Bone marrow (tissue), 2 donors: ENCODE measurements around the gene RIN3.
A peak's percentile ranks its signal among the peaks of the same experiment; 100 is the strongest.
"Not testable (repeated sequence)": the region's sequence is repeated elsewhere in the genome, so short reads cannot be mapped to it uniquely, and the experiment has no call there.

ENCODE experiments used
- DNase-seq, 2 donors: peaks; one replicate each; lab custom pipeline; 2025; lab: John Stamatoyannopoulos, UW

The RIN3 gene

DNA sequence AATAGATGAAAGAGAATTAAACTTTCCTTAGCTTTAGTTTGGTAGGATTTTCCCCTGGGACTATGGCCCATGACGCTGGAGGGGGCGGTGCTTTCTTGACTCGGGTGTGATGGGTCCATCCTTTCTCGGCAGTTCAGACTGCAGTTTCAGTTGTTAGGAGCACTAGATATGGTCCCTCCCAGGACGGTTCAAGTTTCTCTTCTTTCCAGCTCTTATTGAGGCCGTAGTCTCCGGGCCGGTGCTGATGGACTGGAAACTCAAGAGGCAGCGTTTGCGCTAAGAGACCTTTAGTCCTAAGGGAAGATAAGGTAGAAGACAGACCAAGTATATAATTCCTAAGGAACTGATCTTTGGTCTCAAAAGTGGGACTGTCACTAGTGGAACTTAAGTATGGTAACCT lies 111.2 kb downstream of the RIN3 start:
- no peak for DNase-seq

DNA sequence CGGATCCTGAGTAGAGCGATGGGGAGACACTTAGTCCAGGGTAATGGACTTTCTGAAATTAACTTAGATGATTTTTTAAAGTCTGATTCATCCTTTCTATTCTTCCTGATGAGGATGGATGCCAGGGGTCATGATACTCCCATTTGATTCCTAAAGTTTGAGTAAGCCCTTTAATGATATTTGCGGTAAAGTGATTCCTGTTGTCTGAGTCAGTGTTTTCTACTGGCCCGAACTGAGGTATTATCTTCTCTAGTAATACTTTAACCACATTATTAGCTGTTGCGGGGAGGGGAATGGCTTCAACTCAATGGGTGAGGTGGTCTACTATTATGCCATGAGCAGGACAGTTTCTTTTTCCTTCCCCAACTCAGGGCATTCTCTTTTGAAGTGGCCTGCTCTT lies 111.6 kb downstream of the RIN3 start:
- DNase-seq, result no peak

DNA sequence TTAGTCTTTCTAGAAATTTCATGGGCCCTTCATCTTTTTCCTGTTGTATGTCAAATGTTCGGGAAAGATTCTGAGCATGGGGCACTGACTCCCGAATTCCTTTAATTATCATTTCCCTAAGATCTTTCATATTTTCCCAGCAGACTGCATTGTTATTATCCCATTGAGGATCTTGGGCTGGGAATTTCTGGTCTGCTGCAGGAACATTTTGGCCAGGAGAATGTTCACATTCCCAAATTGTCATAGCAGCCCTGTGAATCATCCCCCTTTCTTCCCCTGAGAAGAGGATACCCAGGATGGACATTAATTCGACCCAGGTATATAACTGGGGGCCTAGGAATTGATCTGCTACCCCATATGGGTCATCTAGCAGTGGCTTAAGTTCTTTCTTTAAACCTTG lies 112.5 kb downstream of the RIN3 start:
- DNase-seq, result no peak

DNA sequence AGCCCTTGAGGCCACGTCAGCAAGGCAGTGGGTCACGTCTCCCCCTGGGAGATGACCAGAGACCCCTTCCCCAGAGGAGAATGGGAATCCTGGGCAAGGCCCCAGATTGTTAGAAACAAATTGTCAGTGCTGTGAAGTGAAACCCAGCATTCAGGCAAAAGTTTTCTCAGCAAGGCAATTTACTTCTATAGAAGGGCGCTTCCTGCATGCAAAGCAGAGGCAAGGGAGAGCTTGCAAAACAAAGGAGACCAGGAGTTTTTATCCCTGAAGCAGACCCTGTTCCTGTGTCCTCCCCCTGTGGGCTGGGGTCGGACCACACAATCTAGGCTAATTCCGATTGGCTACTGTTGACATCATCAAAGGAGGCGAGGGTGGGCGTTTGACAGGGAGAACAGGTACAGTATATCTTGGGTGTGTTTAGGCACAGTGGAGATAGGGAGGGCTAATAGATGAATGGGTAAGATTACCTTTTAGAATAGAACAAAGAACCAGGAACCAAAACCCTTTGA lies 114.2 kb downstream of the RIN3 start:
- no peak for DNase-seq

DNA sequence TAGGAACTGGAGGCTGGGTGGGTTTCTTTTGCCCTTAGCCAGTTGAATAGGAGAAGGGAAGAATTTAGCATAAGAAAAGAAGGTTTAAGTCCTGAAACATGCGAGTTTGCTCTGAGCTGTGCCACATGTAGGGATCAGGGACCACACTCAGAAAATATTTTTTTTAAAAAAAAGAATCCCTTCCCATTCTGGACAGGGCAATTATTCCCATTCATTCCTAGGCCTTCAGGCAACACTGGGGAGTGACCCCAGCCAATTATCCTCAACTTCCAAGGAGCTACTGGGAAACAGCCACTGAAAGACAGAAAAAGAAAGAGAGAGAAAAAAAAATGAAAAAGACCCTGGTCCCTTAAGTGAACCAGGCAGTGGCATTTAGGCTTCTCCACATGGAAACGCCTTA lies 115.1 kb downstream of the RIN3 start:
- no peak for DNase-seq

DNA sequence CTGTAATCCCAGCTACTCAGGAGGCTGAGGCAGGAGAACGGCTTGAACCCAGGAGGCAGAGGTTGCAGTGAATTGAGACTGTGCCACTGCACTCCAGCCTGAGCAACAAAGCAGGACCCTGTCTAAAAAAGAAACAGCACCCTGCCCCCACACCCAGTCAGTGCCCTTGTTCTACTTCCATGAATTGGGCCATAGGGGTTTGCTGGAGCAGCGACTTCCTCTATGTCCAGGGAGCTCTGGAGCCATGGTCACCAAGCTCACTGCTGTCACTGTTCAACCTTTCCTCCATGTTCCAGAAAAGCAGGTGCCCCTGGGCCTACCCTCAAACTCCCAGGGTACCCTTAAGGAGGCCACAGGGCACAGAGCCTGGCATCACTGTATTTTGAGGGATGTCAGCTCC lies 116.8 kb downstream of the RIN3 start:
- no peak for DNase-seq

DNA sequence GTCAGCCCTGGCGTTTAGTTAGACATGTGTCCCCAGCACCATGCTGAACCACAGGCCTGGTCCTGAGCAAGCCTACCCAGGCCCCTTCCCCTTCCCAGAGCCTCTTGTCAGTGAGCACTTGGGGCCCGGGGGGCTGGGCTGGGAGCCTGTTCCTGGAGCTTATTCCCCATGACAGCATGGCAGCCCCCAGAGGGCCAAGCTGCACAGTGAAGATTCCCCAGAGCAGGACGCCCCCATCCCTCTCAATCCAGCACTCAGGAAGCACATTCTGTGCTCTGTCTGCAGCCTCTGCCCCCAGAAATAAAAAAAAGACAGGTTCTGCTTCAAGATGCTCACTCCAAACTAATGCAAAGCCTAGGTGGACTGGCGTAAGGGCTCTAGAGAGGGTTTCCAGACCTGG lies 117.5 kb downstream of the RIN3 start:
- no peak for DNase-seq

DNA sequence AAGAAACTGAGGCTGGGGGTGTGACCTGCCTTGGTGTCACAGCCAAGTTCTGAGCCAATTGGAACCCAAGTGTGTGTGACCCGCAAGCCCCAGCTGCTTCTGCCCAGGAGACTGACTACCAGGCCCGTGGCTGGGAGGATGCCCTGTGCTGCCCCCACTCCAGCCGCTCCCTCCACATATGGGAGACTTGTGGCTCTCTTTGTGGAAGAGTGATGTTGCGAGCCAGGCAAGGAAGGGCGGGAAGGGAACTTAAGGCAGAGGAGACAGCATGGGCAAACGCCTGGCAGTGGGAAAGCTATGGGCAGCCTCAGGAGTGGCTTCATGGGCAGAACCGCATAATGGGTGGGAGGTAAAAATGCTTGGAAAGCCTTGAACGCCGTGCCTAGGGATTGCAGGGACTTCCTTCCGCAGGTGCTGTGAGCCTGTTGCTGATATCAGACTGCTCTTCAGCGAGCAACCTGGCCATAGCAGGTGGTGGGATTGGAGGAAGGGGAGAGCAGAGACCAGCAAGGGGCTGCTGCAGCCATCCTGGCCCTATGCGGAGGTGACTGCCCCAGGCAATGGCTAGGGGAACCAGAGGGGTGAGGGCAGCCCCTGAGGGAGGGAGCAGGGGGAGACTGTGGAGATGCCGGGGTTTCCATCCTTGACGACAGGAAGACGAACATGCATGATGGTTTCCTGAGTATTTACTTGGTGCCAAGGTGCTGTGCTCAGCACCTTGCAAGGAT lies 119.1 kb downstream of the RIN3 start:
- DNase-seq, result no peak

DNA sequence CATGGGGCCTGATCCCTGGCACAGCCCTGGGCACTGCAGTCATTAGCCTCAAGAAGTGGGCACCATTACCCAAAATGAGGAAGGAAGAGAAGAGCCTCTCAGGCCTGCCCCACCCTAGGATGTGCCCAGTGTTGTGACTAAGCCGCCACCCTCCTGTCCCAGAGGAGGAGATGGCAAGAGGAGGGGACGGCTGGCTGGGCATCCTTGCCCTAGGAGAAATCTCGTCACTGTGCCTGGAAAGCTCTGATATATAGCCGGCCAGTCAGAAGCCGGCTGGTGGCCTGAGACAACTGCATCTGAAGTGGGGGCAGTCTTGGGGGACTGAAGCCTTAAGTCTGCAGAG lies 119.7 kb downstream of the RIN3 start:
- DNase-seq, result peak in 1 of 2 donors; percentile 33

DNA sequence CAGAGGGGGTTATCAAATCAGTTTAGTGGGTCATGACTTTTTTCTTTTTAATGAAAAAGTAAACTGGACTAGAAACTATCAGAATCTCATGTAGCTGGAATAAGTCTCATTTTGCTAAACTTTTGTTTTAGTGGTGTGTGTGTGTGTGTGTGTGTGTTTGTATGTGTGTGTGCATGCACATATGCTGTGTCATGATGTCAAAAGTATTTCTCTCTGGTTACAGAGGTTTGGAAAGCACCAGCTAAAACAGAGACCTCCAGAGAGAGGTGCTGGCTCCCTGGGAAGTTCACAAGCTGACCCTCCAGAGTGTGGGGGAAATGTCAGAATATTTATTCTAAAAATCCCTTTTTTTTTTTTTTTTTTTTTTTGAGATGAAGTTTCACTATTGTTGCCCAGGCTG lies 120.1 kb downstream of the RIN3 start:
- no peak for DNase-seq

DNA sequence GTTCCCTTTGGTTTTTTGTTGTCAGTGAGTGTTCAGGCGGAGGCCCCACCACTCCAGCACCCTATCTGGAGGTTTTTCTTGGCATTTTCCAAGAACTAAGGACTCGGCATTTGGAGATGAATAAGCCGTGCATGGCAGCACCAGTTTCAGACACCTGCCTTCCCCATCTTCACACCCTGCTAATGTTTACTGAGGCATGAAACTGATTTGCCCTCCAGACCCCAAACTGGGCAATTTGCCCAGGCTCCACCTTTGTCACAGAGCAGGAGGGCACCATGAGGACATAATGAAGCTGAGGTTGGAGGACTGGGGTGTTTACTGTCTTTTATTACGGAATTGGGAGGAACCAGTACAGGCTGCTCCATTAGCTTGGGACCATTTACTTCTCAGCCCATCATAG lies 121.5 kb downstream of the RIN3 start:
- DNase-seq, result no peak

DNA sequence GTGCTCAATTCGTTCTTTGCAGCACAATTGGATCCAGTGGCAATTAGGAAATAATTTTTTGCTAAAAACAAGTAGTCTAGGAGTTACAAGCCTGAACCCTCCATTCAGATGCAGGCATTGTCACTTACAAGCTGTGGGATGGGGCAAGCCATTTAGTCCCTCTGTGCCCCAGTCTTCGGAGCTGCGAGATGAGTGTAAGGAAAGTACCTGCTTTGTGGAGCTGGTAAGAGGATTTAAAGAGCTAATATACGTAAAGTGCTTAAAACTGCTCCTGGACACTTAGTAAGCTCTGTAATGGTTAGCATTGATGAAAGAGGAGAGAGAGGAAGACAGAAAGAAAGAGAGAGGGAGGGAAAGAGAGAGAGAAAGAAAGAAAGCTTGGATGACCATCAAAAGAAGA lies 122.3 kb downstream of the RIN3 start:
- DNase-seq, result no peak

DNA sequence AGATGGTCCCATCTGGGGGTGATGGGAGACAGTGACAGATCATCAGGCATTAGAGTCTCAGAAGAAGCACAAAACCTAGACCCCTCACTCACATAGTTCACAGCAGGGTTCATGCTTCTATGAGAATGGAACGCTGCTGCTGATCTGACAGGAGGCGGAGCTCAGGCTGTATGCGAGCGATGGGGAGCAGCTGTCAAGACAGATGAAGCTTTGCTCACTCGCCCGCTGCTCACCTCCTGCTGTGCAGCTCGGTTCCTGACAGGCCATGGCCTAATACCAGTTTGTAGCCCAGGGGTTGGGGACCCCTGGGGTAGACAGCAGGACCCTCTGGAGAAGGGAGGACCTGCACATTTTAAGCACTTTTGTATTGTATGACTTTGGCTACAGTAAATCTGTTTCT lies 123.6 kb downstream of the RIN3 start:
- no peak for DNase-seq

DNA sequence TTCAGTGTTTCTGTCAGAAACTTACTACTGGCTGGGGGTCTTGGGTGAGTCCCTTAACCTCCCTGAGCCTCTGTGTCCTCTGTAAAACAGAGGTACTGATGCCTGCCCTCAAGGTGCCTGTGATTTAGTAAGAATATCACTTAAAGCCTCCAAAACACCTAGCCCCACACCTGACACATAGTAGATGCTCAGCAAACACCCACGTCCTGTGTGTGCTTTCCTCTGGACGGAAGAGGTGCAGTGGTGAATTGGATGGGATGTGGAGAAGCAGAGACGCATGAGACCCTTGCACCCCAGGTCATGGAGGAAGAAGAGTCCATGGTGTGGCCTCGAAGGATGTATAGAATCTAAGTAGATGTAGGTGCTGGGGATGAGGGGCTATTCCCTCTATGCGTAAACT lies 124.3 kb downstream of the RIN3 start:
- no peak for DNase-seq

DNA sequence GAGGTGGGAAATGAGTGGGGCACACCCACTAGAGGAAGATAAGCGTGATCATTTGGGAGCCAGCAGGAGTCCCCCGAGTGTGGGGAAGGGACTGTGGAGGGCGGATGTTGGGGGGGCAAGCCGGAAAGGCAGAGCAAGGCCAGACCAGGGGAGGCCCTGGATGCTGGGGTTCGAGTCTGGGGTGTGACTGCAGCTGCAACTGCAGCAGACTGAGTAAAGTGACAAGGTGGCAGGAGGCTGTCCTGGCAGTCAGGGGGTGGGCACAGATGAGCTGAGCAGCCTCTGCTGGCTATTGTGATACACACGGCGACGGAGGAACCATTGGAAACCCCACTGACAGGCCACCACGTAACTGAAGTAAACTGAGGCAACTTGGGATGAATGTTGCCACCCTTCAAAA lies 124.7 kb downstream of the RIN3 start:
- no peak for DNase-seq

DNA sequence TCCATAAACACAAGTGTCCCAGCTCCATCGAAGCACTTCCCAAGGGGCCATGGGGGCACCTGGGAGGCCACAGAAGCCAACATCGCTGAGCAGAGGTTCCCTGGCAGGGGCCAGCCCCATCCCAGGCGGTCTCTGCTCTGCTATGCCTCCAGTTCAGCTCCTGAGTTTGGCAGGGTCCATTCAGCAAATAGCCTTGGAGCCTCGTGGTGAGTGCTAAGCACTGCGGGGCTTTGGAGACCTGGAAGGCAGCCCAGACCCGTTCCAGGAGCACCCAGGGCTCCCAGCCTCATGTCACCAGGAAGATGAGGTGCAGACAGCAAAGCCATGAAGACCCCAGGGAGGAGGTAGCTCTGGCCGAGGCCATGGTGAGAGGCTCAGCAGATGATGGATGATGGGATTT lies 125.3 kb downstream of the RIN3 start:
- no peak for DNase-seq

DNA sequence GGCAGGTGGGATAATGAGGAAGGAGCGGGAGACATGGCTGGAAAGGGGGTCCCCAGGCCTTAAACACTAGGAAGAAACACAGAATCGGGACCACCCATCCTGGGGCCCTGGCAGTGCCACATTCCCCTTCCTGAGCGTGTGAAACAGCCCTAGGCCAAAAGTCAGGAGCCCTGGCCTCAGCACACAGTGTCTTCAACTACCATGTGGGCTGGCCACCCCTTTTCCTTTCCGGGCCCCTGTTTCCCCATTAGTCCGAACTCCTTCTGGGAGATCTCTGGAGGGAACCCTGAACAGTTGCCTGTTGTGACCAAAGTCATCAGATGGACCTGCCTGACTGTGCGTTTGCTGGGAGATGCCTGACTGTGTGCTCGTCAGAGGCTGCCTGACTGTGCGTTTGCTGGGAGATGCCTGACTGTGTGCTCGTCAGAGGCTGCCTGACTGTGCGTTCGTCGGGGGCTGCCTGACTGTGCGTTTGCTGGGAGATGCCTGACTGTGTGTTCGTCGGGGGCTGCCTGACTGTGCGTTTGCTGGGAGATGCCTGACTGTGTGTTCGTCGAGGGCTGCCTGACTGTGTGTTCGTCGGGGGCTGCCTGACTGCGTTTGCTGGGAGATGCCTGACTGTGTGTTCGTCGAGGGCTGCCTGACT lies 126.0 kb downstream of the RIN3 start:
- DNase-seq, result not testable (repeated sequence)

DNA sequence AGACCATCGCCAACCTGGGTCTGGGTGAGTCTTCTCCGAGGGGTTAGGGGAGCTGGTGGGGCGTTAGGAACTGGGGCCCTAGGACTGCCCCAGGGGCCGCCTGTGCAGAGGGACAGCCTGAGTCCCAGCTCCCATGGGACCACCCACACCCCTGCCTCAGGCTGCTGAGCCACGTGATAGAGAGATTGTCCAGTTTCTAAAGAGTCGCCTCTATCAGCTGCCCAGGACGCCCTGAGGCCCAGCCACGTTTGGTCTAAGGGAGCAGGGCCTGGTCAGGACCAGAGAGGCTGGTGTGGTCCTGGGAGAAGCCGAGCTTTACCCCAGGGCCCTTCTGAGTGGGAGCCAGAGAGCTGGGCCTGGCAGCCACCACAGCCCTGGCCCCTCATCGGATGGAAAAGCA lies 127.7 kb downstream of the RIN3 start:
- no peak for DNase-seq

DNA sequence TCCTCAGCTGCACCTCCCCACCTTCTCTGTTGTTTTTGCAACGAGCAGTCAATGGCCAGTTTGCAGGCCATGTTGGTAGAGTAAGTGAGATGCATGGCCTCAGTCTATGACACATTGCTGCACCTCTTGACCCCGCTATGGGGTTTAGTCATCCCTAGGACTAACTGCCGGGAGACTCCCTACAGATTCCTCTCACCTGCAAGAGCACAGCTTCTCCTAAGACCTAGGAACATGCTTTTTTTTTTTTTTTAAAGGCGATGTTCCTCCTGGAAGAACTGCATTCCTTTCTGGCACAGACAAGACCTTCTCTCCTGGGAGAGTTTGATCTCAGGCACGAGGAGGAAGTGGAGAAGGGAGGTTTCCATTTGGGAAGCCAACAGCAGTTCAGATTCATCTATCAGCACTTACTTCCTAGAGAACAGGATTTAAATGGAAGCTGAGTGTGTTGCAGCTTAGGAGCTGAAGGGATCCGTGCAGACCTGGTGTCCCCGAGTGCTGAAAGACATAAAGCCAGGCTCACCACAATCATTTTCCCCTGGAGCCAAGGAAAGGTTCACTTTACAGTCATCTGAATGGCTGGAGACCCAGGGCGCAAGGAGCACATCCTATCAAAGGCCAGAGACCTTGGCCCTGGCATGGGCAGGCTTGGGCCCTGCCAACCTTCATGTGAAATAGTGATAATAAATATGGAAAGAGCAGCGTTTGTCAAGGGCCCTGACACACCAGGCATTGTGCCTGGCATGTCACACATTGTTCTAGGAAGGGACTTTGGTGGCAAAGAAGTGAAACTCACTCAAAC lies 130.8 kb downstream of the RIN3 start:
- DNase-seq, result no peak

DNA sequence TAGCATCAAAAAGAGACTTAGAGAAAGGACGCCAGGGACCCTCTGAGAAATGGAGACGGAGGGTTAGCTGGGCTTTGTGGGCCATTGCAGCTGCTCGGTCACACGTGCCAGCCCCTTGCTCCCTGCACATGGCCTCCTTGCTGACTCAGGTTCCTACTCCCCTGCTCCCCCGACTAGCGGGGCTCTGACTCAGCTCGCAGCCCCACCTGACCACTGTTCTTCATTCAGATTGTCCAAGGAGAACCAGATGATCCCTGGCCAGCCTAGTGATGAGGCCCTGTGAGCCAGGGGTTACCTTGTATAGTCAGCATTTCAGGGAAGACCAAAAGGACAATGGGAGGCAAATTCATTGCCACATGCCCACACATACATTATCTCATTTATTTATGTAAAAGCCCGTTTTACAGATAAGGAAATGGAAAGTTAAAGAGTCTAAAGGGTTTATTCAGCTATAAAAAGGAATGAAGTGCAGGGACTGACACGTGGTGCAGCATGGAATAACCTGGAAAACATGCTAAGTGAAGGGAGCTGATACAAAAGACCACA lies 131.5 kb downstream of the RIN3 start:
- DNase-seq, result no peak

DNA sequence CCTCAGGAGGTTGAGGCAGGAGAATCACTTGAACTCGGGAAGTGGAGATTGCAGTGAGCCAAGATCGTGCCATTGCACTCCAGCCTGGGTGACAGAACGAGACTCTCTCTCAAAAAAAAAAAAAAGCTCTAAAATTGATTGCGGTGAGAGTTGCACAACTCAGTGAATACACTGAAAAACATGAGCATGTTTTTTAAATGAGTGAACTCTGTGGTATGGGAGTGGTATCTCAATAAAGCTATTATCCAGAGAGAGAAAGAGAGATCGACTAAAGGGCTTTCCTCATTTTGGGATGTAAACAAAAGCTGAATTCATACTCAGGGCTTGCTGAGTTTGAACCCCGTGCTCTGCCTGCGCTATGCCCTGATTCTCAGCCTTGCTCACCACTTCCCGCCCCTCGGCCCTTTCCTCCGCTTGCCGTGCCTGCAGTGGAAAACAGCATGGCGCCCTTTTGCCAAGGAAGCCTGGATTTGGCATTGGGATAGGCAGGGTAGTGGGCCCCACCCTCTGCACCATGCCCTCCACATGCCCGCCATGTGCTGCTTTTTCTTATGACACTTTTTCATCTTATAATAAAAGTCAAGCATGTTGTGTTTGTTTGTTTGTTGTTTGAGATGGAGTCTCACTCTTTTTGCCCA lies 132.4 kb downstream of the RIN3 start:
- no peak for DNase-seq
